HCT116 (cell line): ENCODE data around the gene JAG1. TPM values are rescaled to one million over a fixed set of nuclear protein-coding genes. Genes with fewer than 3 reads are reported as not detected.

ENCODE experiments used
- ATAC-seq: fragments of 200-7000 bp; cut with Tn5 transposase; 2 replicates; pipeline ENCODE4 v1.9.1; 2020; ENCODE audit warnings: mild to moderate bottlenecking, moderate library complexity
- BruUV-seq: library from RNA; stranded (reverse); fragments of 400-500 nt; replicated peaks from 2 replicates; lab custom pipeline; 2021; lab: Mats Ljungman, UMichigan
- CTCF ChIA-PET: fragments of 300-600 bp; sonication (Branson Sonifier 250); formaldehyde crosslinking; loops from one replicate; lab custom pipeline; 2021; ENCODE audit warnings: antibody characterized with exemption; lab: Charles Lee
- POLR2A ChIA-PET: fragments of 300-600, 350-600 bp; sonication (Branson Sonifier 250); formaldehyde crosslinking; loops from one replicate; lab custom pipeline; 2021; ENCODE audit warnings: antibody characterized with exemption; lab: Charles Lee
- RAD21 ChIA-PET, 2 experiments: fragments of 300-600 bp; sonication (Branson Sonifier 250); formaldehyde crosslinking; loops; one replicate each; lab custom pipeline; 2023; ENCODE audit warnings: low total read pairs in 2 of 2; ENCODE audit not compliant: uncharacterized antibody in 2 of 2, unreplicated experiment in 2 of 2, low non-redundant PET in 1 of 2; lab: Charles Lee
- DNase-seq: peaks from one replicate; pipeline ENCODE4 v3.0.0-alpha.2; 2010; ENCODE audit warnings: low read depth, low spot score
- H2AFZ ChIP-seq: fragments of 200-600 bp; shearing (Covaris generic), sonication (generic); 2 replicates; pipeline ENCODE4 v1.6.1; 2017; ENCODE audit warnings: low read depth, mixed run types, mixed read lengths, antibody characterized with exemption, low read length; ENCODE audit not compliant: poor library complexity, severe bottlenecking
- H3K27ac ChIP-seq: 2 replicates; pipeline ENCODE4 v1.5.1; 2012; ENCODE audit warnings: low read depth, low read length
- H3K27me3 ChIP-seq: fragments of 200-600 bp; sonication (generic); 2 replicates; pipeline ENCODE4 v1.6.1; 2016; ENCODE audit warnings: mixed run types, low read length, mixed read lengths; ENCODE audit not compliant: insufficient read depth
- H3K36me3 ChIP-seq, 2 experiments: fragments of 200-500 bp in 1 of 2; fragments of 200-600 bp in 1 of 2; sonication (Bioruptor generic) in 1 of 2; sonication (generic) in 1 of 2; 2 replicates each; pipeline versions ENCODE4 v1.5.1 to v1.6.1; 2014 to 2016; ENCODE audit warnings: low read length in 2 of 2, inconsistent platforms in 1 of 2, mixed read lengths in 1 of 2, mixed run types in 1 of 2; ENCODE audit not compliant: insufficient read depth in 2 of 2, control insufficient read depth in 1 of 2
- H3K4me1 ChIP-seq, 2 experiments: fragments of 200-600 bp in 1 of 2; sonication (generic) in 1 of 2; 2 replicates each; pipeline versions ENCODE4 v1.5.1 to v1.6.1; 2012 to 2017; ENCODE audit warnings: low read length in 2 of 2, inconsistent platforms in 1 of 2, mild to moderate bottlenecking in 1 of 2, mixed read lengths in 1 of 2, mixed run types in 1 of 2, moderate library complexity in 1 of 2; ENCODE audit not compliant: insufficient read depth in 2 of 2, control insufficient read depth in 1 of 2
- H3K4me2 ChIP-seq: fragments of 200-600 bp; sonication (generic); 2 replicates; pipeline ENCODE4 v1.6.1; 2017; ENCODE audit warnings: mixed run types, low read length, mixed read lengths
- H3K4me3 ChIP-seq, 2 experiments: fragments of 200-600 bp in 1 of 2; sonication (generic) in 1 of 2; replicated peaks in 1 of 2; 2 replicates each; pipeline ENCODE4 v1.5.1; 2011 to 2016; ENCODE audit warnings: low read length in 2 of 2, control low read depth in 1 of 2, low read depth in 1 of 2, mild to moderate bottlenecking in 1 of 2, mixed read lengths in 1 of 2, mixed run types in 1 of 2
- H3K79me2 ChIP-seq: fragments of 200-600 bp; sonication (generic); 2 replicates; pipeline ENCODE4 v1.6.1; 2017; ENCODE audit warnings: mild to moderate bottlenecking, mixed run types, low read length, moderate library complexity, mixed read lengths; ENCODE audit not compliant: insufficient read depth
- H3K9ac ChIP-seq: fragments of 200-600 bp; sonication (generic); 2 replicates; pipeline ENCODE4 v1.6.1; 2016; ENCODE audit warnings: low read length, mixed read lengths
- H3K9me2 ChIP-seq: fragments of 200-600 bp; sonication (generic), shearing (Covaris generic); 2 replicates; pipeline ENCODE4 v1.6.1; 2017; ENCODE audit warnings: mixed run types, mild to moderate bottlenecking, moderate library complexity; ENCODE audit not compliant: insufficient read depth
- H3K9me3 ChIP-seq, 2 experiments: fragments of 200-500 bp in 1 of 2; fragments of 200-600 bp in 1 of 2; sonication (Bioruptor generic) in 1 of 2; sonication (generic) in 1 of 2; 2 replicates each; pipeline ENCODE4 v1.6.1; 2014 to 2017; ENCODE audit warnings: low read length in 2 of 2, mixed read lengths in 2 of 2, inconsistent platforms in 1 of 2, low read depth in 1 of 2, mild to moderate bottlenecking in 1 of 2, mixed run types in 1 of 2, moderate library complexity in 1 of 2; ENCODE audit not compliant: control insufficient read depth in 1 of 2, insufficient read depth in 1 of 2
- H4K20me1 ChIP-seq: fragments of 200-600 bp; sonication (generic), shearing (Covaris generic); 2 replicates; pipeline ENCODE4 v1.6.1; 2017; ENCODE audit warnings: mixed run types, mild to moderate bottlenecking, moderate library complexity; ENCODE audit not compliant: insufficient read depth
- CBX3 ChIP-seq: IDR thresholded peaks from 2 replicates; pipeline ENCODE4 v1.6.1; 2012; ENCODE audit warnings: low read depth
- CEBPB ChIP-seq: IDR thresholded peaks from 2 replicates; pipeline ENCODE4 v1.6.1; 2012; ENCODE audit warnings: low read depth
- CTCF ChIP-seq, 3 experiments: fragments of 200-600 bp in 1 of 3; sonication (generic) in 1 of 3; IDR thresholded peaks in 2 of 3; conservative IDR thresholded peaks in 1 of 3; 2 replicates each; pipeline ENCODE4 v1.5.1; 2012 to 2017; ENCODE audit warnings: low read depth in 2 of 3, low read length in 2 of 3, antibody characterized with exemption in 1 of 3, borderline replicate concordance in 1 of 3, control low read depth in 1 of 3, mild to moderate bottlenecking in 1 of 3, mixed read lengths in 1 of 3, mixed run types in 1 of 3, moderate library complexity in 1 of 3; ENCODE audit not compliant: insufficient read depth in 1 of 3
- EGR1 ChIP-seq: IDR thresholded peaks from 2 replicates; pipeline ENCODE4 v1.6.1; 2012; ENCODE audit warnings: low read depth
- ELF1 ChIP-seq: IDR thresholded peaks from 2 replicates; pipeline ENCODE4 v1.6.1; 2012; ENCODE audit warnings: low read depth, borderline replicate concordance
- EZH2 ChIP-seq: fragments of 200-600 bp; sonication (generic); IDR thresholded peaks from 2 replicates; pipeline ENCODE4 v1.6.1; 2017; ENCODE audit warnings: antibody characterized with exemption, mixed run types
- EZH2phosphoT487 ChIP-seq: fragments of 200-600 bp; IDR thresholded peaks from 2 replicates; pipeline ENCODE4 v1.6.1; 2018; ENCODE audit warnings: antibody characterized with exemption, borderline replicate concordance
- FOSL1 ChIP-seq: IDR thresholded peaks from 2 replicates; pipeline ENCODE4 v1.6.1; 2012; ENCODE audit warnings: low read depth
- JUND ChIP-seq: IDR thresholded peaks from 2 replicates; pipeline ENCODE4 v1.6.1; 2012
- MAX ChIP-seq: IDR thresholded peaks from 2 replicates; pipeline ENCODE4 v1.6.1; 2012
- POLR2A ChIP-seq: IDR thresholded peaks from 2 replicates; pipeline ENCODE4 v1.7.0; 2011; ENCODE audit warnings: borderline replicate concordance; ENCODE audit not compliant: insufficient read depth, insufficient read length; ENCODE audit errors: extremely low read depth
- POLR2AphosphoS5 ChIP-seq: IDR thresholded peaks from 2 replicates; pipeline ENCODE4 v1.6.1; 2011; ENCODE audit warnings: mild to moderate bottlenecking, low read depth, low read length, moderate library complexity
- RAD21 ChIP-seq: IDR thresholded peaks from 2 replicates; pipeline ENCODE4 v1.6.1; 2012; ENCODE audit warnings: low read depth, mild to moderate bottlenecking
- REST ChIP-seq: IDR thresholded peaks from 2 replicates; pipeline ENCODE4 v1.6.1; 2012; ENCODE audit warnings: low read depth
- SIN3A ChIP-seq: IDR thresholded peaks from 2 replicates; pipeline ENCODE4 v1.6.1; 2012; ENCODE audit warnings: low read depth
- SRF ChIP-seq: IDR thresholded peaks from 2 replicates; pipeline ENCODE4 v1.6.1; 2012; ENCODE audit warnings: low read depth
- TCF7L2 ChIP-seq: IDR thresholded peaks from 2 replicates; pipeline ENCODE4 v1.7.0; 2011; ENCODE audit warnings: borderline replicate concordance, inconsistent platforms; ENCODE audit not compliant: insufficient read depth, insufficient read length; ENCODE audit errors: extremely low read depth
- YY1 ChIP-seq: IDR thresholded peaks from 2 replicates; pipeline ENCODE4 v1.6.1; 2011; ENCODE audit warnings: low read length, low read depth, moderate library complexity, mild to moderate bottlenecking; ENCODE audit not compliant: insufficient replicate concordance; ENCODE audit errors: extremely low read depth
- ZFX ChIP-seq: fragments of 450-650 bp; IDR thresholded peaks from 2 replicates; pipeline ENCODE4 v1.6.1; 2017
- ZNF274 ChIP-seq: fragments of 200-500 bp; sonication (Bioruptor generic); IDR thresholded peaks from 2 replicates; pipeline ENCODE4 v1.6.1; 2014; ENCODE audit warnings: mild to moderate bottlenecking, low read depth, low read length, inconsistent platforms
- intact Hi-C: fragments of 100-400 bp; cut with micrococcal nuclease; formaldehyde crosslinking; loops from 2 replicates; pipeline ENCODE4 v1.10.0; 2022
- total RNA-seq: library from RNA; stranded (reverse); gene quantifications from one replicate; pipeline ENCODE4 v1.2.1, GENCODE V29; 2021; ENCODE audit not compliant: unreplicated experiment

Gene JAG1
- total RNA-seq, 1 experiment from 2014 or later = 31.9 TPM

GRCh38 chr20:10721137-10721896, 47.5 kb upstream of the JAG1 start:
- intact Hi-C loops = no loop called here
- H3K27ac ChIP-seq = no peak overlapping the region
- no peaks in the 10 kb centered on the region for H3K36me3 ChIP-seq
- ATAC-seq = no peak
- DNase-seq = no peak
- no peak overlapping the region for H2AFZ ChIP-seq
- H3K9ac ChIP-seq = no peak overlapping the region
- H3K27me3 ChIP-seq = no peaks in the 10 kb centered on the region
- H3K4me1 ChIP-seq = peaks cover 0 to 6% of the 10 kb centered on the region in 2 experiments; a peak in 1 of 4 replicates
- no peaks in the 10 kb centered on the region for H3K9me2 ChIP-seq
- no TSS peak for BruUV-seq
- CTCF ChIA-PET = no interaction called here
- POLR2A ChIA-PET = no interaction called here
- RAD21 ChIA-PET = no interaction called here
- H3K79me2 ChIP-seq = no peaks in the 10 kb centered on the region
- H3K4me3 ChIP-seq = no peak overlapping the region
- H4K20me1 ChIP-seq = no peaks in the 10 kb centered on the region
- H3K4me2 ChIP-seq = no peak overlapping the region
- TF ChIP-seq POLR2A = no peak
- no peak for TF ChIP-seq MAX
- TF ChIP-seq CBX3 = no peak
- TF ChIP-seq EZH2 = no peak
- TF ChIP-seq CEBPB = no peak
- TF ChIP-seq TCF7L2 = no peak
- TF ChIP-seq ELF1 = no peak
- TF ChIP-seq ZNF274 = no peak
- TF ChIP-seq RAD21 = no peak
- TF ChIP-seq EGR1 = no peak
- no peak for TF ChIP-seq REST
- TF ChIP-seq ZFX = no peak
- TF ChIP-seq JUND = no peak
- TF ChIP-seq FOSL1 = no peak
- no peak for TF ChIP-seq SRF
- no peak for TF ChIP-seq CTCF (IDR thresholded peaks at IDR 0.05 in 2 of 3, conservative IDR thresholded peaks at IDR 0.05 in 1 of 3; ENCODE audit: borderline replicate concordance in 1 of 3, insufficient read depth in 1 of 3, low read depth in 2 of 3, low read length in 2 of 3)
- no peak for TF ChIP-seq SIN3A
- no peak for TF ChIP-seq EZH2phosphoT487
- no peak for TF ChIP-seq YY1
- TF ChIP-seq POLR2AphosphoS5 = no peak
- TF ChIP-seq, all 23 proteins: peak for 0
- H3K9me3 ChIP-seq = no peaks in the 10 kb centered on the region
